Measurements from ENCODE around the gene CHCHD6. TPM values are rescaled to one million over a fixed set of nuclear protein-coding genes. Genes with fewer than 3 reads are reported as not detected.

Gene CHCHD6
- total RNA-seq, 4 donors from 2014 or later: 7.5 to 21.9 (median 16.3) TPM

- intact Hi-C loops (cut with DNase I): no loop called here
- Histone ChIP-seq H3K4me1 (peaks cover 0 to 16% (median 10%) of the 10 kb centered on the region in 3 donors), H3K9me3 (peaks cover 0 to 7% (median 7%) of the 10 kb centered on the region in 3 donors), H3K27ac (no peak overlapping the region), H3K36me3 (no peaks in the 10 kb centered on the region), H3K27me3 (peaks cover 0 to 23% (median 0%) of the 10 kb centered on the region in 4 donors), H3K4me3 (no peak overlapping the region)
- TF ChIP-seq POLR2A (IDR thresholded peaks at IDR 0.05): no peak
- no peak for TF ChIP-seq CTCF (IDR thresholded peaks at IDR 0.05)
- WGBS, 2 donors: 56 to 75% methylated on average over 7 of the region's 7 CpGs
- DNase-seq: no peak
These were observed 265.5 kb downstream of the CHCHD6 start for GRCh38 chr3:126969586-126969985.

GRCh38 chr3:126970101-126970500 lies 266.1 kb downstream of the CHCHD6 start:
- WGBS, 2 donors: 67 to 85% methylated on average over 5 of the region's 5 CpGs
- intact Hi-C loops (cut with DNase I): no loop called here
- no peak overlapping the region for H3K27ac ChIP-seq

GRCh38 chr3:126970921-126971320 lies 266.9 kb downstream of the CHCHD6 start:
- no peak for TF ChIP-seq POLR2A (IDR thresholded peaks at IDR 0.05)
- H3K4me3 ChIP-seq: no peak overlapping the region
- peaks cover 0 to 16% (median 10%) of the 10 kb centered on the region in 3 donors for H3K4me1 ChIP-seq
- peaks cover 0 to 20% (median 0%) of the 10 kb centered on the region in 4 donors for H3K27me3 ChIP-seq
- intact Hi-C loops (cut with DNase I): no loop called here
- H3K27ac ChIP-seq: no peak overlapping the region
- no peaks in the 10 kb centered on the region for H3K36me3 ChIP-seq
- 91 to 93% methylated on average over 5 of the region's 5 CpGs for WGBS, 2 donors
- no peak for DNase-seq
- H3K9me3 ChIP-seq: peaks cover 0 to 12% (median 12%) of the 10 kb centered on the region in 3 donors

More at GRCh38 chr3:126970101-126970500, 266.1 kb downstream of the CHCHD6 start:
- TF ChIP-seq CTCF (IDR thresholded peaks at IDR 0.05) (no peak), POLR2A (IDR thresholded peaks at IDR 0.05) (no peak)
- H3K36me3 ChIP-seq: no peaks in the 10 kb centered on the region
- H3K4me3 ChIP-seq: no peak overlapping the region
- H3K27me3 ChIP-seq: peaks cover 0 to 23% (median 0%) of the 10 kb centered on the region in 4 donors
- DNase-seq: no peak
- peaks cover 0 to 12% (median 12%) of the 10 kb centered on the region in 3 donors for H3K9me3 ChIP-seq
- H3K4me1 ChIP-seq: peaks cover 0 to 16% (median 10%) of the 10 kb centered on the region in 3 donors

- WGBS, 2 donors: 40 to 48% methylated on average over 2 to 8 of the region's 13 CpGs
- Histone ChIP-seq H3K27me3 (peaks cover 0 to 20% (median 0%) of the 10 kb centered on the region in 4 donors), H3K9me3 (peaks cover 0 to 12% (median 12%) of the 10 kb centered on the region in 3 donors), H3K27ac (peak overlapping the region in 2 of 4 donors; percentile 42 to 70), H3K4me1 (peaks cover 0 to 16% (median 10%) of the 10 kb centered on the region in 3 donors), H3K36me3 (no peaks in the 10 kb centered on the region), H3K4me3 (no peak overlapping the region)
- intact Hi-C loops (cut with DNase I): no loop called here
- DNase-seq: no peak
- TF ChIP-seq POLR2A (IDR thresholded peaks at IDR 0.05): no peak
- no peak for TF ChIP-seq CTCF (IDR thresholded peaks at IDR 0.05)
These were observed 267.9 kb downstream of the CHCHD6 start for GRCh38 chr3:126971891-126972351.

GRCh38 chr3:126972866-126973265 lies 268.8 kb downstream of the CHCHD6 start:
- Histone ChIP-seq H3K36me3 (no peaks in the 10 kb centered on the region), H3K4me3 (no peak overlapping the region), H3K9me3 (peaks cover 0 to 12% (median 12%) of the 10 kb centered on the region in 3 donors), H3K27ac (peak overlapping the region in 2 of 4 donors; percentile 36 to 70), H3K27me3 (peaks cover 0 to 20% (median 0%) of the 10 kb centered on the region in 4 donors), H3K4me1 (peaks cover 0 to 16% (median 10%) of the 10 kb centered on the region in 3 donors)
- no peak for DNase-seq
- WGBS, 2 donors: 86% methylated on average over 1 of the region's 5 CpGs; no CpG with 5 or more reads in 1 of the 2 donors
- intact Hi-C loops (cut with DNase I): no loop called here
- TF ChIP-seq POLR2A (IDR thresholded peaks at IDR 0.05): no peak
- no peak for TF ChIP-seq CTCF (IDR thresholded peaks at IDR 0.05)
